ENCODE data around the gene RXFP3. TPM values are rescaled to one million over a fixed set of nuclear protein-coding genes. Genes with fewer than 3 reads are reported as not detected.

The RXFP3 gene
- total RNA-seq, 4 donors from 2014 or later, result not detected

GRCh38 chr5:33968211-33969005, 32.2 kb downstream of the RXFP3 start:
- intact Hi-C loops (cut with DNase I; ENCODE audit: low total_unique reads), result no loop called here
- WGBS, 2 donors (ENCODE audit: low coverage in 1 of 2), result 17 to 47% methylated on average over 1 to 3 of the region's 3 CpGs

DNA sequence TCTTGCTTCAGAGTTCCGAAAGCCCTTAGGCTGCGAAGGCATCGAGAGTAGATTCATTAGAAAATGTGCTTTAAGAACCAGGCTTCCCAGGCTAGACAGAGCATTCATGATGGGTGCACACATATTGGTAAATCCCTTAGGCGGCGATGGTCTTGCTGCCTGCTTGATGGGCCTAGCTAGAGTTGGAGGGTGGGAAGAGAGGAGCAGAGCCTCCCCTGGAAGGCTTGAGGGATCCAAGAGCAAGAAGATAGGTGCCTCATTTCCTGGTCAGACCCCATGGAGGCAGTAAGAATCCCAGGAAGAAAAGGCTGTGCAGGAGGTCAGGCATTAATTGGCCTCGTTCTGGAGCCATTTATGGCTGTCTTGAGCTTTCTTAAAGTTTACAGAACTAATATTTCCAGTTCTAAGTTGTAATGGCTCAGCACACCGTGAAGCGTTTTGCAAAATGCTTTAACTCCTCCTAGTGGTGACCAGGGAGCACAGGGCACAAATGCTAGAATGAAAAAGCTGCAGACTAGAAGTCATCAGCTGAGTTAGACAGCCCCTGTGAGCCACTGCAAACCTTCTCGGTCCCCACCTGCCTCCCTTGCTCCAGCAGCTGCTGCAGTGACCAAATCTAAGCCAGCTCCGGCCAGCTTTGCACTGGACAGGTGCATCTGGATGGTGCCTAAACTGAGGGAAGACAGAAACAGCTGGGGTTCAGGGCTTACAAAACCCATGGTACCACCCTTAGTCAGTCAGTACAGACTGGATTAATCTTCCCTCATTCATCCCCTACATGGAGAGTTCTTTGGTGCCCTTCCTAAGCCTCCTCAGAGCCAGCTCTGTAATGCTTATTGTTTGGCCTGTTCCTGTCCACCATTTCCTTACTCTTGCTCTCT, 33.6 kb downstream of the RXFP3 start:
- in situ Hi-C loops (cut with MboI; ENCODE audit: low pct_ligation_motif_present in 1 of 4, low pct_unique_long_range_greater_than_20kb in 1 of 4, low sequenced_read_pairs in 3 of 4), result no loop called here
- intact Hi-C loops (cut with DNase I; ENCODE audit: low total_unique reads), result no loop called here
- no peak overlapping the region for H3K27ac ChIP-seq
- no peaks in the 10 kb centered on the region for H3K27me3 ChIP-seq
- H3K9me3 ChIP-seq, result no peaks in the 10 kb centered on the region
- no peaks in the 10 kb centered on the region for H3K4me1 ChIP-seq
- DNase-seq, result no peak
- TF ChIP-seq EP300 (IDR thresholded peaks at IDR 0.05; ENCODE audit: low read depth), result no peak
- peak in 4 of 5 experiments; percentile 26 to 54 (median 50) for TF ChIP-seq CTCF (IDR thresholded peaks at IDR 0.05)
- no peak overlapping the region for H3K4me3 ChIP-seq
- no peaks in the 10 kb centered on the region for H3K36me3 ChIP-seq
- 55 to 56% methylated on average over 3 to 10 of the region's 10 CpGs for WGBS, 2 donors (ENCODE audit: low coverage in 1 of 2)

More at GRCh38 chr5:33968211-33969005, 32.2 kb downstream of the RXFP3 start:
- H3K4me3 ChIP-seq, result no peak overlapping the region
- no peaks in the 10 kb centered on the region for H3K36me3 ChIP-seq
- no peak for DNase-seq
- in situ Hi-C loops (cut with MboI; ENCODE audit: low pct_ligation_motif_present in 1 of 4, low pct_unique_long_range_greater_than_20kb in 1 of 4, low sequenced_read_pairs in 3 of 4), result no loop called here
- TF ChIP-seq POLR2AphosphoS5 (IDR thresholded peaks at IDR 0.05) (no peak), CTCF (IDR thresholded peaks at IDR 0.05) (no peak), EP300 (IDR thresholded peaks at IDR 0.05; ENCODE audit: low read depth) (no peak), POLR2A (IDR thresholded peaks at IDR 0.05) (no peak)
- no peak overlapping the region for H3K27ac ChIP-seq
- no peaks in the 10 kb centered on the region for H3K9me3 ChIP-seq
- H3K4me1 ChIP-seq, result no peaks in the 10 kb centered on the region
- H3K27me3 ChIP-seq, result no peaks in the 10 kb centered on the region

GRCh38 chr5:33973271-33973670, 37.1 kb downstream of the RXFP3 start:
- Histone ChIP-seq H3K27ac (no peak overlapping the region), H3K4me3 (no peak overlapping the region), H3K9me3 (no peaks in the 10 kb centered on the region), H3K36me3 (no peaks in the 10 kb centered on the region), H3K27me3 (no peaks in the 10 kb centered on the region), H3K4me1 (peaks cover 0 to 7% (median 1%) of the 10 kb centered on the region in 4 donors)
- WGBS, 2 donors (ENCODE audit: low coverage in 1 of 2), result 64 to 70% methylated on average over 2 of the region's 2 CpGs
- in situ Hi-C loops (cut with MboI; ENCODE audit: low pct_ligation_motif_present in 1 of 4, low pct_unique_long_range_greater_than_20kb in 1 of 4, low sequenced_read_pairs in 3 of 4), result no loop called here
- intact Hi-C loops (cut with DNase I; ENCODE audit: low total_unique reads), result no loop called here
- DNase-seq, result no peak
- TF ChIP-seq EP300 (IDR thresholded peaks at IDR 0.05; ENCODE audit: low read depth) (no peak), POLR2AphosphoS5 (IDR thresholded peaks at IDR 0.05) (no peak), CTCF (IDR thresholded peaks at IDR 0.05) (no peak), POLR2A (IDR thresholded peaks at IDR 0.05) (no peak)

GRCh38 chr5:33975852-33976251, 39.7 kb downstream of the RXFP3 start:
- intact Hi-C loops (cut with DNase I; ENCODE audit: low total_unique reads) (no loop called here), in situ Hi-C loops (cut with MboI; ENCODE audit: low pct_ligation_motif_present in 1 of 4, low pct_unique_long_range_greater_than_20kb in 1 of 4, low sequenced_read_pairs in 3 of 4) (loop anchor here in 1 of 4 donors (25.0 kb wide), 1 partner anchor 486 kb away; no protein-coding TSS in a partner anchor)
- H3K27me3 ChIP-seq, result no peaks in the 10 kb centered on the region
- DNase-seq, result no peak
- no peak for TF ChIP-seq POLR2A (IDR thresholded peaks at IDR 0.05)
- TF ChIP-seq EP300 (IDR thresholded peaks at IDR 0.05; ENCODE audit: low read depth), result no peak
- TF ChIP-seq POLR2AphosphoS5 (IDR thresholded peaks at IDR 0.05), result no peak
- peaks cover 0 to 7% (median 1%) of the 10 kb centered on the region in 4 donors for H3K4me1 ChIP-seq
- WGBS, 2 donors (ENCODE audit: low coverage in 1 of 2), result 52 to 70% methylated on average over 2 to 5 of the region's 5 CpGs
- no peaks in the 10 kb centered on the region for H3K36me3 ChIP-seq
- no peak overlapping the region for H3K4me3 ChIP-seq
- H3K9me3 ChIP-seq, result no peaks in the 10 kb centered on the region
- no peak overlapping the region for H3K27ac ChIP-seq
